SU-DHL-6 (cell line): ENCODE results near the gene CYB561A3.

Experiments
- CTCF ChIP-seq: fragments of 200-600 bp; sonication (generic); IDR thresholded peaks from one replicate; pipeline ENCODE4 v1.5.1; 2017; ENCODE audit warnings: antibody characterized with exemption, mild to moderate bottlenecking, low read length, moderate library complexity; ENCODE audit not compliant: insufficient read depth, poor library complexity, severe bottlenecking
- EZH2phosphoT487 ChIP-seq: fragments of 200-600 bp; sonication (generic), shearing (Covaris generic); conservative IDR thresholded peaks from 2 replicates; pipeline ENCODE4 v1.6.1; 2018; ENCODE audit warnings: mild to moderate bottlenecking, antibody characterized with exemption, low read length, moderate library complexity, mixed read lengths

GRCh38 chr11:61339490-61339878 is 22.2 kb downstream of the CYB561A3 start:
- TF ChIP-seq CTCF (no peak), EZH2phosphoT487 (no peak)
